Left forelimb (tissue), 1 donor: ENCODE data around the gene SPEM2.
"Not testable (repeated sequence)": the region's sequence is repeated elsewhere in the genome, so short reads cannot be mapped to it uniquely, and the experiment has no call there.

ENCODE experiments used
- DNase-seq: peaks from one replicate; pipeline ENCODE4 v3.0.0-alpha.2; 2018; ENCODE audit warnings: low spot score

Gene SPEM2

DNA sequence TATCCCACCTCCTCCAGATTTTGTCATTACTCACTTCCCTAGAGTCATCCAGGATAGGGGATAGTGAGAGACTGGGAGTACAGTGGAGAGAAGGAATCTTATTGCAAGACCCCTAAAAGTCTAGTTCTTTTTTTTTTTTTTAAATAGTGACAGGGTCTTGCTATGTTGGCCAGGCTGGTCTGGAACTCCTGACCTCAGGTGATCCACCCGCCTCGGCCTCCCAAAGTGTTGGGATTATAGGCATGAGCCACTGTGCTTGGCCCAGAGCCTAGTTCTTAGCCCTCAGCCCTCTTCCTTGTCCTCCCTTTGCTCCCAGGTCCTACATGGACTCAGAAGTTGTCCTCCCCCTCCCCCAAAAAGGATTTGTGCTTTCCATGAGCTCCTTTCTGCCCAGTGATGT lies 16.7 kb downstream of the SPEM2 start:
- no peak for DNase-seq

DNA sequence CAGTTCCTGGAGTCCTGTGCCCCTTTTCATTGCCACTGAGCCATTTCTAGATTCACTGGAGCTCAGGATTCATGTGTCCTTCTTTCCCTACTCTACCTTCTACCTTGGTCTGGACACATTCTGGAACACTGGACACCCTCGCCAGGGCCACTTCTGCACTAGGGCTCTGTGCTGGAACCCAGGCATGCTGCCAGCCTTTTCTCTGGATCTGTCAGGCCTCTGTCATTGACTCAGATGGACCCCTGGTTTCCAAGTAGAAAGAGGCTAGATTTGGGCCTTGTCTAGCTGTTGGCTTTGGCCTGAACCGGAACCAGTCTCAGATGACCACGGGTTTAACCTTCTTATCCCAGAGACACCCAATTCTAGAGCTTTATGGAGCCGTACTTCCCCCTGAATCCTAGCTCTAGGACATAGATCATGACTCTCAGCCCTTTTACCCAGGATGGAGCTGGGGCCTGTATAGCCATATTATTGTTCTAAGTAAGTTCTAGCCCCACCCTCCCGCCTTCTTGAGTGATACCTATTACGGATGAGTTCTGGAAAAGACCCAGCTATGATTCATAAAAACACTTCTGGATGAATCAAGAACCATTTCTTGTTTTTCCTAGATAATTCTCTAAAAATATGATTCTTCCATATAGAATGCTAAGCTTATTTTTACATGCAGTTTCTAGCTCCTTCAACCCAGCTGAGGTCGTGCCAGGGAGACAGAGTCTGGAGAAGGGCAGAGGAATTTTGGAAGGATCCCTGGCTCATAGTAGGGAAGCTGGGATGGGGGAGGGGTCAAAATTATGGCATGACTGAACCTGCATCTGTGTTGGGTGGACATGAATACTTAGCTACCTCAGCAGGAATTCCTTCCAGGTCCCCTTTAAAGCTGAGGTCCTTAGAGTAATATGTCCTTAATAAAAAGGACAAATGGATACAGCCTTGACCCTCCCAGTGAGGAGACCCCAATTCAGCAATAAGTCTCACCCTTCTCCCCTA lies 18.4 kb downstream of the SPEM2 start:
- DNase-seq, result no peak

DNA sequence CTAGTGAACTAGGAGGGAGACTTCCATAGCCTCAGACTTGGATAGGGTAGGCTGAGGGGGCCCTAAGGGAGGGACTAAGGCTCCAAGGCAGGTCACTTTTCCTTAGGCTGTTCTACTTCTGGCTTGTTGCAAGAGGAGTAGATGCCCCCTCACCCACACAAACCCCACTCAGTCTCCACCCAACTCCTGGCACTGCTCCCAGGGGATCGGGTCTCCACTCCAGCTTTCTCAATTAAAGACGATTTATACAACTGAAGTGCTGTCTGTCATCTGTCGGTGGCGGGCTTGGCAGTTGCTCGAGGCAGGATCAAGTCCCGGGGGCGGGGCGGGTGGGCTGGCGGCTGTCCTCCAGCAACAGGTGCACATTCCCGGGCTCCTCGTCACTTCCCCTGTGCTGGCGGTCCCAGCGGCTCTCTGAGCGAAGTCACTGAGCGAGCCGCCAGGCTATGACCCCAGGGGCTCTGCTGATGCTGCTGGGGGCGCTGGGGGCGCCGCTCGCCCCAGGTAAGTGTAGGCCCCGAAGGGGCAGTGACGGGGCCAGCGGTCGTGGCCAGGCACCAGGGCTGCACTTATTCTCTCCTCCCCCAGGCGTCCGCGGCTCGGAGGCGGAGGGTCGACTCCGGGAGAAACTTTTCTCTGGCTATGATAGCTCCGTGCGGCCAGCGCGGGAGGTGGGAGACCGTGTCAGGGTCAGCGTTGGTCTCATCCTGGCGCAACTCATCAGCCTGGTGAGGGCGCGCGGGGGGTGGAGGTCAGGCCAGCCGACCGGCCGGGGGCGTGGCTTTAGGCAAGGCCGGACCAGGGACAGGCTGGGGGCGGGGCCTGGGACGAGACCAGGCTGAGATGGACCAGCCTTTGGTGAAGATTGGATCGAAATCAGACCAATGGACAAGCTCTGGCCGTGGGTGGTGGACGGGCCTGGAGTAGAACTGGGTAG lies 19.5 kb downstream of the SPEM2 start, which contains the start of gene CHRNB1:
Gene CHRNB1, plus strand, starts transcription at position 380 of the 937 bp plus-strand sequence. Its CDS starts 67 bp downstream, at position 447.
- DNase-seq, result peak; percentile 79

DNA sequence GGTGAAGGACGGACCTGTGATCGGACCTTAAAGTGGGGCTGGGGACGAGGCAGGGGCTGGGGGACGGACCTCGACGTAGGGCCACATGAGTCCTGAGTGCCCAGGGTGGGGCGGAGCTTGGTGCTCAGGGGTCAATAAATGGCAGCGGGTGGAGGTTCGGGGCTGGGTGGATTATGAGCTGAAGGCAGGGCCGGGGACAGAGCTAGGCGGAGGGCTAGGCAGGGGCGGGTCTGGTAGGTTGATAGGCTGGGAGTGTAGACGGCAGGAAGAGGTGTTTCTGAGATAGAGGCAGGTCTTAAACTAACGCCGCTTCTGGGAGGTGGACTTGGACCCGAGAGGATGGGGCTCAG lies 20.2 kb downstream of the SPEM2 start:
- DNase-seq, result no peak

DNA sequence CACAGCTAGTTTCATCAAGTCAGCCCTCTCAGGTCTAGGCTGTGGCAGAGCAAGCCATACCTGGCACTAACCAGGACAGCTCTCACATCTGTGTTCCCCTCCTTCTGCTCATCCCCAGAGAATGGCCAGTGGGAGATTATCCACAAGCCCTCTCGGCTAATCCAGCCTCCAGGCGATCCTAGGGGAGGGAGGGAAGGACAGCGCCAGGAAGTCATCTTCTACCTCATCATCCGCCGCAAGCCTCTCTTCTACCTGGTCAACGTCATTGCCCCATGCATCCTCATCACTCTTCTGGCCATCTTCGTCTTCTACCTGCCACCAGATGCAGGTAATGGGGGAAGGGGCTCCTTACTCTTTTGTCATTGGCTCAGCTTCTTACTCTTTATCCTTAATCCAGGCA lies 23.0 kb downstream of the SPEM2 start:
- DNase-seq, result no peak

DNA sequence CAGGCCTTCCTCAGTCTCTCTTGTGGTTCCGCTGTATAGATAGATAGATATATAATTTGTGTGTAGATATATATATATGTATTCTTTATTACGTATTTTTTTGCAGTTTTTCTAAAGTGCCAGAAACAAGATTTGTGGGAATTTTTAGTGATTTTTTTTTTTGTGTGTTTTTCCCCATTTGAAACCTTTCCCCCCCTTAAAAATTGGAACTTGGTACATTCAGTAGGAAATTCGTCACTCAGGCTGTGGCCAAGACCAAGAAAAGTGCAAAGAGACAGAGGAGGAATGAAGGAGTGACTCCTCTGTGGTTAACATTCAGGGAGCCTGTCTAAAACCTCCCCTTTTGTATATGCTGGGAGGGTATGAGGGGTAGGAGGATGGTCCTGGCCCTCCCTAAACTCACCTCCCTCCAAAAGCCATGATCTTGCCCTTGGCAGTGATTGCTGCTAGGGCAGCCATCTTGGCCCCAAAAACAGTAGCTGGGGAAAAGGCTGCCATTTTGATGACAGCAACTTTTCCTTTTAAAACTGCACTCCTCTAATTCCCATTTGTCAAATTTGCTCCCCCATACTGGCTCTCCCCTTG lies 34.6 kb downstream of the SPEM2 start:
- no peak for DNase-seq

DNA sequence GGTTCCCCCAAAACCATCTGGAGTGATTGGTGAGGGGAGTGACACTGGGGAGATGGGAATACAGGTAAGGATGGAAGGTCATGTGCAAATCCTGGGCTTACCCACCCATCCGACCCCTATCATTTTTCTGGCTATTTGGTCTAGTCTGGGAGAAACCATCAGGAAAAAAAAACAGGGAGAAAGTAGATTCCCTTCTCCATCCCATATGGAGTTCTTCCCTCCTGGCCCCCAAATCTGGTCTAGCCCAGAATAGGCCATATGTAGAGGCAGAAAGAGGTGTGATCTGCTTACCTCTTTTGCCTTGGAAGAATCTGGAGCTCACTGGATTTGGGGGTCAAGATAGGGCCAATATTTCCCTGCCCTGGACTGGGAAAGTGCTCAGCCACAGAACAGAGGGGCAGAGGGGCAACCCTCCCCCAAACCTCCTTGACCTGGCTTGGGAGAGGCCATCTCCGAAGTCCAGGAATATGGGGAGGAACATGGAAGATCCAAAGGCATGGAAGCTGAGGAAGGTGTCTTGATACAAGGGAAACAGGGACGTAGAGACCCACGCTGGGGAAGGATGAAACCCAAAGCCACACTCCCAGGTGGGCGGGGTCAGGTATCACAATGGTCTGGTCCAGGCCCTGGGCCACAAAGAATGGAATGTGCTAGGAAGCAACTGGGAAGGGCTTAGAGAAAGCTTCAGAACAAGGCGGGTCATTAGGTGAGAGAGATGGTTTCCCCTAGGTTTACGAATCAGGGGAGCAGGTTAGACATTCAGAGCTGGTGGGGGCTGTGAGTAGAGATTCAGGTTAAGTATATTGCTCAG lies 35.6 kb downstream of the SPEM2 start:
- DNase-seq, result no peak

DNA sequence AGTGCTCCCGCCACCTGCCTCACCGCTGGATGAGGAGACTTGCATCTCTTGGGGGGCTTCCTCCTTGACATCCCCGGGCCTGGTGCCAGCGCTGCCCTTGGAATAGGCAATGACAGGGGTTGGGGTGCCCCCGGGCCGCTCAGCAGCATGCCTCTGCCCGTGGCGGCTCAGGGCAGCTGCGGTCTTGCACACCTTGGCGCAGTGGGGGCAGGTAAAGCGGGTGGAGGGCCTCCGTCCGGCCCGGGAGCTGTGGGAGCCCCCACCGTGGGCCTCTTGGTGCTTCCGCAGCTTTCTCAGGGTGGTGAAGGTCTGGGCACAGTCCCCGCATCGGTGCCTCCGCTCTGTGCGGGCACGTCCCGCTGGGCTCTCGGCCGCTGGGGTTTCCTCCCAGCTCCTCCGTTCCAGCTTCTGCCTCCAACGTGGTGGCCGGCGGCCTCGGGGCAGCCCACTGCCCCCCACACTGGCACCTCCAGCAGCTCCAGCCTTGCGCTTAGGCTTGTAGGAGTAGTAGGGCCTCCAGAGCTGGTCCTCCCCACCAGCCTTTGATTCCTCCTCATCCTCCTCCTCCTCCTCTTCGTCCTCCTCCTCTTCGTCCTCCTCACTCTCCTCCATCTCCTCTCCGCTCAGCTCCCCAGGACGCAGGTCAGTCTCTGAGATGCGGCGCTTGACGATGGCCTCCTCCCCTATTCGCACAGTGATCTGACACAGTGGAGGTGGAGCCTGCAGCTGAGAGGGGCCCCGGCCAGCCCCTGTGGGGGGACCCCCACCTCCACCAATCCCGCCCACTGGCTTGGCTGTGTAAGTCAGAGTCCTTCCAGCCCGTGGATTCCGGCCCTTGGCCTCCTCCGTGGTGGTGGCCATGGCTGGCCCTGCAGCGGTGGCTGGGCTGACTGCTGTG lies 37.3 kb downstream of the SPEM2 start:
- no peak for DNase-seq

DNA sequence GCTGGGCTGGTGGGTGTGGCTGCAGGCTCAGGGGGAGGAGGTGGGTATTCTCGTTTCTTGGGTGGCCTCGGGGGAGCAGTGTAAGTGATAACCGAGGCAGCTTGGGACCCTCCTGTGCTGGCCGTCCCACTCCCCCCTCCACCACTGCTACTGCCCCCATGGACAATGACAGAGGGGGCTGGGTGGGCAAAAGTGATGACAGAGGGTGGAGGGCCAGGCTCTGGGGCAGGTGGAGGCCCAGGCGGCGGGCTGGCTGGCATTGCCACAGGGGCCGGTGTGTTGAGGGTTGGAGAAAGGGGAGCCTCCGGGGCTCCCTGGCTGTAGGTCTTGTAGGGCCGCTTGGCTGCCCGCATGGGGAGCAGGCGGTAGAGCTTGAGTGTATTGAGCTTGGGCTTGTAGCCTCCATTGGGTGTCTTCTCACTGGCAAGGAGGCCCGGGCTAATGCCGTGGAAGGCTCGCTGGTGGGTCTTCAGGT lies 38.0 kb downstream of the SPEM2 start:
- DNase-seq, result no peak

DNA sequence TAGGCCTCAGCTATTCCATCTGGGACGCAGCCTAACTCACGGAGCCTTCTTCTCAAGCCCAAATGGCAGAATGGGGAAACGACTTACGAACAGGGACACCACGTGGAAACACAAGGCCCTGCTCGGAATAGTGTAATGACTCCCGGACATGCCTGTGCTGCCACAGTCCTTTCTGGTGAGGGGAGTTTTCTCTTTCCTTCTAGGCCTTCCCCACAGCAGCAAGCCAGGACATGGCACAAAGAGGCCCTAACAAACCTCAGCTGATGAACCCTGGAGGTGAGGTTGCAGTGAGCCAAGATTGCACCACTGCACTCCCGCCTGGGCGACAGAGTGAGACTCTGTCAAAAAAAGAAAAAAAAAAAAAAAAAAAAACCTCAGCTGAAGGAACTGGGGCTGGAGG lies 38.7 kb downstream of the SPEM2 start:
- no peak for DNase-seq

DNA sequence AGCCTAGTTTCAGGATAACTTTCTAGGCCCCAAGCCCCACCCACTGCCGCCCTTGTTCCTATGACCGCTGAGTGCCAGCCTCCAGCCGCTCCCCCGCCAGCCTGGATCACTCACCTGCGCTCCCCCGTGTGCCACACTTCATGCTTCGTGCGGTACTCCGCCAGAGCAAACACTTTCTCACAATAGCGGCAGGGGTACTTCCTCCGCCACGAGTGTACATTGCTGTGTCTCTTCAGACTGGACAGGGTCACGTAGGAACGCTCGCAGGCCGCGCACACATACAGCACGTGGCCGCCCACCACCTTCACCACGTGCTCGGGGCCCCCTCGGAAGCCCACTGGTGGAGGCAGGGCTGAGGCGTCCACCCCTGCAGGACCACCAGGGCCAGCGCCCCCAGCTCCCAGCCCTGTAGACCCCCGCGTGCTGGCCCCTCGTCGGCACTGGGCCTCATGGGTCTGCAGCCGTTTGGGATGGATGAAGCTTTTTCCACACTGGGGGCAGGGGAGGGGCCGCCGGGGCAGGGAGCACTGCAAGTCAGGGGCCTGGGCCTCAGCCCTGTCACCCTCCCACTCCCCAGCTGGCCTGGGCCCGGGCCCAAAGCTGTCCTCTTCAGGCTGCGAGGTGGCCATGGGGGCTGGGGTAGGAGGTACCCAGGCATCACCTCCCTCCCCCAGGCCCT lies 40.3 kb downstream of the SPEM2 start:
- no peak for DNase-seq

DNA sequence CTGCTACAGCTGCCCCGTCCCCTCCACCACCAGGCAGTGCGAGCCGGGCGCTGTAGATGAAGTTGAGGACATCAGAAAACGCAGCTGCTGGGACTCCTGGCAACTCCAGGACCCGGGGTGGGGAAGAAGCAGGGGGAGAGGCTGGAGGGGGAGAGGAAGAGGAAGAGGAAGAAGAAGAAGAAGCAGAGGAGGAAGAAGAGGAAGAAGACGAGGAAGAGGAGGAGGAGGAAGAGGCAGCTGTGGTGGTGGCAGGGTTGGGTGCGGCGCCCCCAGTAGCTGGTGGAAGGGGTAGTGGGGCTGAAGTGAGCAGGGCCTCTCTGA lies 40.9 kb downstream of the SPEM2 start:
- no peak for DNase-seq

DNA sequence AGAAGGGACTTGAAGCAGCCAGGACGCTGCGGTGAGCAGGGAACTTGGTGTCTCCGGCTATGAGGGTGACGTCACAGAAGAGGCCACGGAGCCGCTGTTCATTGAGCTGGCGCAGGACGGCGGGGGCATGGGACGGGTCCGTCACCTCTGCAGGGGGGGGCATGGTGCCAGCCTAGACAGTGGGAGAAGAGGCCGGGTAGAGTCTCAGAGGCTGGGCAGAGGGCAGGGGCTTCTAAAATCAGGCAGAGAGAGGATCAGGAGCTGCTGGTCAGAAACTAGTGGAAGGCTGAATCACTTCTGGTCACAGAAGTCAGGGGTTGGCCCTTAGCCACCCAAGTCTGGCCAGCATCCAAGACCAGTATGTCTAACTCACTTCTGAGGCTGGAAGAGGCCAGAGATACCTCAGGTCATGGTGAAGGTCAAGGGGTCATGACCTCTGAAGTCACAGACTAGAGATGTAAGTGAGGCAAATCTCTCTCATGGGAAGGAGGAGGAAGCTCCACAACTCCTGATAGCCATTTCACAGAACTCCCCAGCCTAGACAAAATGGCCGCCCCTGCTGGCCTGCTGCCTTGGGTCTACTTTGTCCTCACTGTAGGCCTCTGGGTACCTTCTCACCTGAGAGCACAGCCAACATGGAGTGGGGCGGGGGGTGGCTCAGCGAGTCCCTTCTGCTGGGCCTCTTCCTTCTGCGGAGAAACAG lies 41.4 kb downstream of the SPEM2 start:
- no peak for DNase-seq

DNA sequence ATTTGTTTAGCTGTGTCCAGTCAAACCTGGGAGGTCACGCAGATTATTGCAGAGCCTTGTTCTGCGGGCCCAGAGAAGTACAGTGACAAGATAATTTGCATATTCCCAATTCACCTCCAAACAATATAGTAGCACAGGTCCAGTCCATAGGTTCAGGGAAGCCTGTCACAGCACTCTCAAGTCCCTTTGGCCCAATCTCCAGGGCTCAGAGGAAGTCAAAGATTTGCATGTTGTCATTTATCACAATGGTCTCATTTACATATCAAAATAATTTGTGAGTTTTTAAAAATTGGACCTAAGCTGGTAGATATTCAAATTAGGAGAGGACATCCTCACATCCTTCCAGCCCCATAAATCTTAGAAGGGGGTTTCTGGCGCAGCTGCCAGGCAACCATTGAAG lies 42.1 kb downstream of the SPEM2 start:
- no peak for DNase-seq

DNA sequence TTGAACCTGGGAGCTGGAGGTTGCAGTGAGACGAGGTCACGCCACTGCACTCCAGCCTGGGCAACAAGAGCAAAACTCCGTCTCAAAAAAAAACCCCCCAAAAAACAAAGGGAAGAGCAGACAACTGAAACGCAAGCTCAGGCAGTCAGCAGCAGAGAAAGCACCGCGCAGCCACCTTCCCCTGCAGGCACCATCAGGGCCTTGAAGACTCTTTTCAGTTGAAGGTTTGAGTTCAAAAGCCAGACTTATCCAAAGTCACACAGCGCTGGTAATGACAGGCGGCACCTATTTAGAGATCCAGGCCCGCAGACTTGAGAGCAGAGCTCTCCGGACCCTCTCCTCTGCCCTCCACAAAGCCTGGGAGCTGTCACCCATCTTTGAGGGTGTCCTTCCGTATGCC lies 42.9 kb downstream of the SPEM2 start:
- DNase-seq, result no peak

DNA sequence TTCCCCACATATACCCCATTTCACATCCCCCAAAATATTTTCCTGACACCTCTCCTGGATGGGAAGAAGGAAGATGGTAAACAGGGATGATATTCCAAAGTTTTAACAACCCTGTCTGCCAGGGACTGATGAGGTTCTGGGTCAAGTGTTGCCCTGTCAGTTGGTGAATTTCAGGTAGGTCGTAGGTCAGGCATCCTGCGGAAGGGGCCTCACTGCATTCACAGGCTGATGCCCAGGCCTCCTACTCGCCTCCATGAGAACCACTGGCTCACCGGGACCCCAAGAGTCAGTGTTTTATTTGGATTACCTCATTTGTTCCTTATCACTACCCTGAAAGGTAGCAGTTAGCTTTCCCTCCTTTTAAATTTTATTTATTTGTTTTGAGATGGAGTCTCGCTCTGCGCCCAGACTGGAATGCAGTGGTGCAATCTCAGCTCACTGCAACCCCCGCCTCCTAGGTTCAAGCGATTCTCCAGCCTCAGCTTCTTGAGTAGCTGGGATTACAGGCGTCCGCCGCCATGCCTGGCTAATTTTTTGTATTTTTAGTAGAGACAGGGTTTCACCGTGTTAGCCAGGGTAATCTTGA lies 43.5 kb downstream of the SPEM2 start:
- DNase-seq, result no peak

DNA sequence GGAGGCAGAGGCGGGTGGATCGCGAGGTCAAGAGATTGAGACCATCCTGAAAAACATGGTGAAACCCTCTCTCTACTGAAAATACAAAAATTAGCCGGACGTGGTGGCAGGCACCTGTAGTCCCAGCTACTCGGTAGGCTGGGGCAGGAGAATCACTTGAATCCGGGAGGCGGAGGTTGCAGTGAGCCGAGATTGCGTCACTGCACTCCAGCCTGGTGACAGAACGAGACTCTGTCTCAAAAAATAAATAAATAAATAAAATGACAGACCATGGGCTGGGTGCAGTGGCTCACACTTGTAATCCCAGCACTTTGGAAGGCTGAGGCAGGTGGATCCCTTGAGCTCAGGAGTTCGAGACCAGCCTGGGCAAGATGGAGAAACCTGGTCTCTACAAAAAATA lies 44.4 kb downstream of the SPEM2 start:
- not testable (repeated sequence) for DNase-seq

DNA sequence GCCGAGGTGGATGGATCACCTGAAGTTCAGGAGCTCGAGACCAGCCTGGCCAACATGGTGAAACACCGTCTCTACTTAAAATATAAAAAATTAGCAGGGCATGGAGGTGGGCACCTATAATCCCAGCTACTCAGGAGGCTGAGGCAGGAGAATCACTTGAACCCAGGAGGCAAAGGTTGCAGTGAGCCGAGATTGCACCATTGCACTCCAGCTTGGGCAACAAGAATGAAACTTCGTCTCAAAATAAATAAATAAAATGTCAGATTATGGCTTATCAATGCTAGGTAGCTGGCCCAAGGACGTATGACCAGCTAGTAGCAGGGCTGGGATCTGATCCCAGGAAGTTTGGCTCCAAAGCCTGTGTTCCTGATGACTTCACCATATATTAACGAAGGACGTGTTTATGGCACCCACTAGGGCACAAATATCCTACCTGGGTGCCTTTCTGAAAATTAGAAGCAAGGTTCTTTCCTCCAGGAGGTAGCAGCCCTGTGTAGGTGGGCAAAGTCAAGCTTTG lies 45.1 kb downstream of the SPEM2 start:
- not testable (repeated sequence) for DNase-seq

DNA sequence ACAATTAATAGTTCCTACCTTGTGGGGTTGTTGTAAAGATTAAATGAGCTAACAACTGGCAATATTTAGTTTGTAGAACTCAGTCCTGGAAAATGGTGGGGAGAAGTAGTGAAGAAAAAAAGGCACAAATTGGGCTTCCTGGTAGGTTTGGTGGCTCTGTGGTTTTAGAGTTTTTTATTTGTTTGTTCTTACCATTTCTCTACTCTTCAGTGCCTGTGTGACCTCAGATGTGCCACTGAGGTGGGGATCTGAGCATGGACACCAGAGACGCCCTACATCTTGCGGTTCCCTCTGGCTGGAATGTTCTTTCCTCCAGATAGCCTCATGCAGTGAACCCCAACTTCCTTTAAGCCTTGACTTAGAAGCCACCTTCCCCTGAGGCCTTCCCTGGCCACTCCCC lies 46.3 kb downstream of the SPEM2 start:
- DNase-seq, result no peak
